D721Med (cell line): ENCODE measurements around the gene LGI1.

Experiments
- DNase-seq: peaks from one replicate; pipeline ENCODE4 v3.0.0; 2011; ENCODE audit warnings: low spot score; ENCODE audit not compliant: insufficient read length
- FAIRE-seq: peaks from 2 replicates; lab custom pipeline; 2011; peaks lifted over from hg19 to GRCh38; lab: Jason Lieb, UNC
- TF ChIP-seq, protein P1 (sequence below): IDR thresholded peaks from 2 replicates; pipeline ENCODE4 v1.5.1; 2012; ENCODE audit warnings: mild to moderate bottlenecking, control low read depth; ENCODE audit not compliant: insufficient read depth; ENCODE audit errors: missing control alignments

The LGI1 gene

GRCh38 chr10:93797825-93798224, 40.1 kb downstream of the LGI1 start:
- TF ChIP-seq, protein P1, sequence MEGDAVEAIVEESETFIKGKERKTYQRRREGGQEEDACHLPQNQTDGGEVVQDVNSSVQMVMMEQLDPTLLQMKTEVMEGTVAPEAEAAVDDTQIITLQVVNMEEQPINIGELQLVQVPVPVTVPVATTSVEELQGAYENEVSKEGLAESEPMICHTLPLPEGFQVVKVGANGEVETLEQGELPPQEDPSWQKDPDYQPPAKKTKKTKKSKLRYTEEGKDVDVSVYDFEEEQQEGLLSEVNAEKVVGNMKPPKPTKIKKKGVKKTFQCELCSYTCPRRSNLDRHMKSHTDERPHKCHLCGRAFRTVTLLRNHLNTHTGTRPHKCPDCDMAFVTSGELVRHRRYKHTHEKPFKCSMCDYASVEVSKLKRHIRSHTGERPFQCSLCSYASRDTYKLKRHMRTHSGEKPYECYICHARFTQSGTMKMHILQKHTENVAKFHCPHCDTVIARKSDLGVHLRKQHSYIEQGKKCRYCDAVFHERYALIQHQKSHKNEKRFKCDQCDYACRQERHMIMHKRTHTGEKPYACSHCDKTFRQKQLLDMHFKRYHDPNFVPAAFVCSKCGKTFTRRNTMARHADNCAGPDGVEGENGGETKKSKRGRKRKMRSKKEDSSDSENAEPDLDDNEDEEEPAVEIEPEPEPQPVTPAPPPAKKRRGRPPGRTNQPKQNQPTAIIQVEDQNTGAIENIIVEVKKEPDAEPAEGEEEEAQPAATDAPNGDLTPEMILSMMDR, result no peak
- DNase-seq, result no peak
- no peak for FAIRE-seq

DNA sequence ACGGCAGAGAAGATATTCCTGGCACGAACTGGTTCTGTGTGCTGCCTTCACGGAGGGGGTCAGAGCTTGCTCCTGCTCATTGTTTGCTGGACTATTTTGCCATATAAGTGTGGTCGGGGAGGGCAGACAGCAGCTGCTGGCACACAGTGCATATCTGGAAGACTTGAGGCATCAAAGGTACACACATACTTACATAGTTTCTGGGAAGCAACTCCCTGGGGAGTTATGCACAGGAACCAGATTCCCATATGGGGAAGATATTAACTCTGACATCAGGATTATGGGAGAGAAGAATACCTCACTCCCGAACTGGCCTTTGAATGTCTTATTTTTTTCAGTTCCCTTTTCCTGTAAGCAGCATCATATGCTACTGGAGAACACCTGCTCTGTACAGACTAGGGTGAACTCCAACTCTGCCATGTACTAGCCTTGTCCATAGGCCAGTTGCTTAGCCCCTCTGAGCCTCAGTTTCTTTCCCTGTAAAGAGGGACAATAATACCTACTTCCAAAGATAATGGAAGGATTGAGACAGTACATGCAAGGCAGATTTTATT, 41.5 kb downstream of the LGI1 start:
- TF ChIP-seq, protein P1, result no peak
- DNase-seq, result no peak
- no peak for FAIRE-seq

GRCh38 chr10:93804200-93804599, 46.5 kb downstream of the LGI1 start:
- FAIRE-seq, result no peak
- TF ChIP-seq, protein P1, result no peak
- DNase-seq, result no peak

DNA sequence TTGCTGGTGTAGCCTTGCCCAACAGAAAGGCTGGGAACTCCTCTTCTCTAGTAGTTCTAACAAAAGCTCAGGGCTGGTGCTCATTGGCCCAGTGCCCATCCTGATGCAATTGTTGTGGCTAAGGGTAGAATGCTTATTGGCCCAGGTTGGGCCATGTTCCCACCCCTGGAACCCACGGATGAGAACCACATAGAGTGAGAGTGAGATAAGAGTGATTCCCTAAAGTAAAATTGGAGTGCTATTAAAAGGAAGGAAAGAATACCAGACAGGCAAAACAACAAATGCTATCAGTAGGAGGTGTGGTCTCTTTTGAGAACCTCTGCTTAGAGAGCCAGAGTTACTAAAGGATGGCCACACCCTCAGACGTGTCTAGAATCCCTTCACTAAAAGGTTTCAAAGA, 49.2 kb downstream of the LGI1 start:
- FAIRE-seq (no peak), DNase-seq (no peak)
- TF ChIP-seq, protein P1, result no peak

DNA sequence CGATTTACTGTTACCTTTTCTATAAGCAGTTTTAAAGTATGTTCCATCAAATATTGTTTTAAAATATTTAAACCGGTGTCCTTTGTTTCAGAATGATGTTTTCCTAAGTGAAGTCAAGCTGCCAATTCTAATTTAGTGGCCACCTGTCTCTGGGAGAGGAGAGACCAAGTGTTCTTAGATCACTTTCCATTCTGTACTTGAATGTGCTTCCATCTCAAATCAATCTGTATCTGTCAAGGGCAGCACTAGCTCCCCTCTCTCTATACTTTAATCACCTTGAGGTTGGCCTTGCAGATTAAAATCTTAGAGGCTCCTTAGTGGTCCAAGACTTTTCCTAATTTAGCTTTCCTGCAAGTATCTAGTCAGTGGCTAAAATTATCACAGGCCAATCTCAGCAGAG, 49.6 kb downstream of the LGI1 start:
- DNase-seq (no peak), FAIRE-seq (no peak)
- TF ChIP-seq, protein P1, result no peak

GRCh38 chr10:93812659-93813338, 55.1 kb downstream of the LGI1 start:
- FAIRE-seq, result no peak
- TF ChIP-seq, protein P1, result no peak
- DNase-seq, result no peak
